DMS153 treated with DMSO at 0.1 percent for 48 hours (cell line): ENCODE results near the gene CRYBA1.
"Not testable (repeated sequence)": the region's sequence is repeated elsewhere in the genome, so short reads cannot be mapped to it uniquely, and the experiment has no call there.

ENCODE experiments used
- DNase-seq: peaks from one replicate; lab custom pipeline; 2025; ENCODE audit not compliant: unreplicated experiment; lab: John Stamatoyannopoulos, UW

CRYBA1 gene

DNA sequence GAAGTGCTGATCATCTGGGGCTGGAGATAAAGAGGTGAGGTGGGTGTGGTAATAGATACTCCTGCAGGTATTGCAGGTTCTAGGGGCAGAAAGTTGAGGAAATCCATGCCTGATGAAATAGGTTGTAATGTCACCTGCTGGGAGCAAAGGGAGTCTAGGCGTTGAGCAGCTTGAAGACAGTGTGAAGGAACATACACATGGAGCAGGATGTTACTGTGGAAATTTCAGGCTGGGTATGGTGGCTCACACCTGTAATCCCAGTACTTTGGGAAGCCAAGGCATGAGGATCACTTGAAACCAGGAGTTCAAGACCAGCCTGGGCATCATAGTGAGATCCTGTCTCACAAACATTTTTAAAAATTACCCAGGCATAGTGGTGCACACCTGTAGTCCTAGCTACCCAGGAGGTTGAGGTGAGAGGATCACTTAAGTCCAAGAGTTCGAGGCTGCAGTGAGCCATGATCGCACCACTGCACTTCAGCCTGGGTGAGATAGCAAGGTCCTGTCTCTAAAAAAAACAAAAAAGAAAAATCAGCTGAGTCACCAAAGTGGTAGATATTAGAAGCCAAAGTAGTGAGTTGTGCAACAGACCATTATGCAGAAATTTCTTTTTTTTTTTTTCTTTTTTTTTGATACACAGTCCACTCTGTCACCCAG lies 9.1 kb upstream of the CRYBA1 start:
- DNase-seq = no peak

DNA sequence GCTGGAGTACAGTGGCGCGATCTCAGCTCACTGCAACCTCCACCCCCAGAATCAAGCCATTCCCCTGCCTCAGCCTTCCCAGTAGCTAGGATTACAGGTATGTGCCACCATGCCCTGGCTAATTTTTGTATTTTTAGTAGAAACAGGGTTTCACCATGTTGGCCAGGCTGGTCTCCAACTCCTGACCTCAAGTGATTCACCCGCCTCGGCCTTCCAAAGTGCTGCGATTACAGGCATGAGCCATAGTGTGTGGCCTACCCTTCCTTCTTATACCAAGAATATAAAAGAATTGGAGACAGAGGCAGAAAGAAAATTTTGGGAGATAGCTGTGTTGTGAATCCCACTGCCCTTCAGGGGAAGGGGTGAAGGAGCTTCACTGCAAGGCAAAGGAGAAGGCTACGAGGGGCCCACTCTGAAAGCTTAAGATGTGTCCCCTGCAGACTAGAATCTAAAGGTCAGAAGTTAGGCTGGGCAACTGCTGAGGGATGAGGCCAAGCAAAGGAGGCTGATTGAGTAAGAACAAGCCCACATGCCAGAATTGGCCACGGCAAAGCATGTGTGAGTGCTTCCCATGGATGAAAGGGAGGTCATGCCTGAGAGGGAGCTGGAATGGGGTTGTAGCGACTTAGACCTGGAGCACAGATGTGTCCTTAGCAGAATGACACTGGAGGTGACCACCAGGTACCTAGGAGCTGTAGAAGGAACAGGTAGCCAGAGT lies 8.4 kb upstream of the CRYBA1 start:
- DNase-seq = no peak

DNA sequence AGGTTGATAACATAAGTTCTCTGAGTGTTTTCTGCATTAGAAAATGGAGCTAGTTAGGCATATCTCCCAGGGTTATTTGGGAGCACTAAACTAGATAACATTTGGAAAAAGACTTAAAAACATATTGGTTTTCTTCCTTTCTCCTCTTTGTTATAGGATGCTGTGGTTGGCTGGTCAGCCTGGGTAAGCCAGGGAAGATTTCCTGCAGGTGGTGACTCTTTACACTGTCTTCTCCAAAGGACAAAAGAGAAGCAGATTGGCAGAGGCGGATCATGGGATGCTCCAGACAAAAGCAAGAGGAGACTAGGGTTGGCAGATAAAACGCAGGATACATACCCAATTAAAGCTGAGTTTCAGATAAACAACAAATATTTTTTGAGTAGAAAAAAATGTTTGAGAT lies 6.2 kb upstream of the CRYBA1 start:
- DNase-seq = no peak

DNA sequence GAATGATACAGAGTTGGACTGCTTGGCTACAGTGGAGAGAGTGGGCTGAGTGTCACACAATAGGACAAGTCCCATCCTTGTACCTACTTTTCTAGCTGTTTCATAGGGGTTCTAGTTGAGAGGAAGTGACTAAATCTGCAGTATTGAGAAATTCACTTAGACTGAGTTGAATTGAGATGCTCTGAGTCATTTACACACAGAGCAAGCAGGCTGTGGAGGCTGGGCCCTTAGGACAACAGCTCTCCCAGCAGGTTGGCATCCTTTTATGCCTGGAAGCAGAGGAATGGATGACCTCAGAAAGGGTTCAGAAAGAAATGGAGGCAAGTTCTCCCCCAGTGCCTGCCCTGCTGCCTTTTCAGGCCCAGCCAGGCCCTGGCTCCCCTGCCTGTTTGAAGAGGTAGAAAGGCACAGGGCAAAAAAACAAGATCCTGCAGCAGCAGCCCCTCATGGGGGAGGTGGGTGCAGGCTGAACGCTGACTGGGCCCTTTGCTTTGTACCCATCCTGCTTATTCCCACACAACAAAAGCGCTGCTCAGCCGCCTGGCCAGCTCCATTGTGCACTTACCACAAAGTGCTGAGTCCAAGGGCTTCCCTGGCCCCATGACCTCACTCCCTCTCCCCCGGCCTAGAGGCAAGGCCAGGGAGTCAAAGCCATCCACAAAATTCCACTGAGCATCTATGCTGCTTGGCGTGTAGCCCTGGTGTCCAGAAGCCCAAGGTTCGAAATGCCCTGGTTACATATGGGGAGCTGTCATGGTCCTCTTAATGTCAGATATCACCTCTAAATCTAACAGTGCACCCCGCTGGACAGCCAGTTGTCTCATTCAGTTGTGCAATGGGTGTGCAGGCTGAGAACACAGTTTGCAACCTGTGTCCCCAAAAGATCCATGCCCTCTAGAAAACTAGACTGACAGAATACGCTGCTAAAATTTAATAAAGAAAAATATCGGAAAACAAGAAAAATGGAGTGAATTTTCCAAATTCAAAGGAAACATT lies 5.4 kb upstream of the CRYBA1 start:
- DNase-seq = no peak

- no peak for DNase-seq
Observed at GRCh38 chr17:29242051-29242450, 4.6 kb upstream of the CRYBA1 start.

GRCh38 chr17:29242790-29243189 lies 3.9 kb upstream of the CRYBA1 start:
- no peak for DNase-seq

DNA sequence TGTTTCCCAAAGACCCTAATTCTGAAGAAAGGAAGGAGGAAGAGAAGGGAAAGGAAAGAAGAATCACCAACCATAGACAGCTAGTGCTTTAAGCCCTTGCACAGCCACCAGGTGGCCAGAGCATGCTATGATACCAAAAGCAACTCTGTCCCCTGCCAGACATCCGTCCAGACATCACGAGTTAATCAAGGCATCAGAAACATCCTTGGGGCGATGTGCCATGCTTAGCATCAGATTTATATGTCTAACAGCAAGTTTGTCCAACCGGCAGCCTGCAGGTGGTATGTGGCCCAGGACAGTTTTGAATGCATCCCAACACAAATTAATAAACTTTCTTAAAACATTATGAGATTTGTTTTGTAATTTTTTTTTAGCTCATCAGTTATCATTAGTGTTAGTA lies 2.9 kb upstream of the CRYBA1 start:
- DNase-seq = no peak

DNA sequence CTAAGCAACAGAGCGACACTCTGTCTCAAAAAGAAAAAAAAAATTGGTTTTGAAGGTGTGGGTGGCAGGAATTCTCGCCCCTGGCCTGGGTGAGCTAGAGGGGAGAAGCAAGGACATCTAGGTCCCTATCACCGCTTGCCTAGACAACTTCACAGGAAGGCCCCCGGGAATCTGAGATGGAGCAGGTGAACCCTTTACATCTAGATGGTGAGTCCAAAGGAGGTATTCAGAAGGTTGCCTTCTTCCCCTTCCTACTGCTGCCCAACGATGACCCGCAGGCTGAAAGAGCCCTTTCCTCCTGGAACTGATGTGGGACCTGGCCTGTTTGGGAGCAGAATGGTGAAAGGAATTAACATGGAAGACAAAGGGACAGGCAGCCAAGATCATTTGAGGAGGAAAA lies 1.3 kb upstream of the CRYBA1 start:
- no peak for DNase-seq

DNA sequence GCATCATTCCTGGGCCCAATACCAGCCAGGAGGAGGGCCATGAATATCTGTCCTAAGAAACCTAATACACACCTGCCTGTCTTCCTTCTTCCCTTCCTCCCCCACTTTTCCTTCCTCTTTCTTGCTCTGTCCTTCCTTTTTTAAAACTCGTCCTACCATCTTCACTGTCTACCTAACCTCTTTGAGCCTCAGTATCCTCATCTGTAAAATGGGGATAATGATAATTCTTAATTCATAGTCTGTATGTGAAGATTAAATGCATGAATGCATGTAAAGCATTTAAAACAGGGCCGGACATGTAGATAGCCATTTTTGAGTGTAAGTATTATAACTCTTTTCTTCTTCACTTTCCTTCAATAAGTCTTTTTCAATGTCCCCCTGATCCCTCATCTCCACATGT lies 560 bp downstream of the CRYBA1 start:
- DNase-seq = no peak

- no peak for DNase-seq
Observed at GRCh38 chr17:29248845-29249244, 2.2 kb downstream of the CRYBA1 start.

DNA sequence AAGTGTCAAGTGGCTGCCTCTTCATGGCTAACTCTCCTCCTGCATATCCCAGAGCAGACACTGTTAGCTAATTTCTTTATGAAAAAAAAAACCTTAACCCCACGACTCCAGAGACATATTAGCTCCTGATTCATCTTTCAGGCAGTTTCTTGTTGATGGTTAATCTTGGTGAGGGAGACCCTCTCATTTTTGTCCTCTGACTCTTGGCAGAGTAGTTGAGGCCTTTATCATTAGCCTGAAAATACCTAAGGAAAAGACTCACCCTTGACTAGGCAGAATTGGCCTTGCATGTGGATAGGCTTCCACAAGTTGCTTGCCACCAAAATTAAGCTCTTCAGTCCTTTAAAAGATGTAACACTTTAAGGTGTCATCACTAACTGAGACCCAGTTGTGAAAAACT lies 4.0 kb downstream of the CRYBA1 start:
- DNase-seq = no peak

DNA sequence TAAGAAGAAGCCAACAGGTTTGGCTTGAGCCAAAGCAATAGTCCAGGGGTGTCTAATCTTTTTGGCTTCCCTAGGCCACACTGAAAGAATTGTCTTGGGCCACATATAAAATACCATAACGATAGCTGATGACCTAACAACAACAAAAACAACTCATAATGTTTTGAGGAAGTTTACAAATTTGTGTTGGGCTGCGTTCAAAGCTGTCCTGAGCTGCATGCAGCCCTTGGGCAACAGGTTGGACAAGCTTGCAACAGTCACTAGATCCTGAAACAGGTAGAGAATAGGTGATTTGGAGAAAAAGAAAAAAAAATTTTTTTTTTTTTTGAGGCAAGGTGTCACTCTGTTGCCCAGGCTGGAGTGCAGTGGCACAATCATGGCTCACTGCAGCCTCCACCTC lies 4.5 kb downstream of the CRYBA1 start:
- no peak for DNase-seq

GRCh38 chr17:29252101-29252791 lies 5.6 kb downstream of the CRYBA1 start:
- DNase-seq = no peak

GRCh38 chr17:29253037-29253436 lies 6.4 kb downstream of the CRYBA1 start:
- DNase-seq = no peak

- DNase-seq = no peak
Observed at GRCh38 chr17:29255926-29256522, 9.4 kb downstream of the CRYBA1 start.

GRCh38 chr17:29256735-29257466 lies 10.2 kb downstream of the CRYBA1 start:
- no peak for DNase-seq

- no peak for DNase-seq
Observed at GRCh38 chr17:29257756-29258155, 11.1 kb downstream of the CRYBA1 start.

DNA sequence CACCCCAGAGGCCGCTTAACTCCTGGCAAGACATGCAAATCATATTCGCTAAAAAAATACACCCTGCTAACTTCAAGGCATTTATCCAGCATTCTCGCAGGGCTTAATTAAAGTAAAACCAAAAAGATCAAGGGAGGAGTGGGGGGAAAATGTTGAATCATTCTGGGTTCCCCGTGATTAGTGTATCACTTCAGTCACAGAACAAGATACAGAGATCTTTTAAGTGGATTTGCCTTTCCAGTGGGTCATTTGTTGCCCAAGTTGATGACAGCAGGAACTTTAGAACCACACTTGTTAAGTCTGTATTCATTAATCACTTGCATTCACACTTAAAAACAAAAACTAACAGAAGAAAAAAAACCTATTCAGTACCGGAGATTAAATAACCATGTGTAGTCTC lies 17.3 kb downstream of the CRYBA1 start:
- no peak for DNase-seq

GRCh38 chr17:29271980-29272379 lies 25.3 kb downstream of the CRYBA1 start:
- not testable (repeated sequence) for DNase-seq

GRCh38 chr17:29273924-29274323 lies 27.3 kb downstream of the CRYBA1 start:
- DNase-seq = no peak
